NCI-H1694 treated with DMSO at 0.1 percent for 48 hours (cell line): ENCODE measurements around the gene ACOXL.
"Not testable (repeated sequence)": the region's sequence is repeated elsewhere in the genome, so short reads cannot be mapped to it uniquely, and the experiment has no call there.

ENCODE experiments used
- DNase-seq: peaks from one replicate; lab custom pipeline; 2025; lab: John Stamatoyannopoulos, UW

The ACOXL gene

DNA sequence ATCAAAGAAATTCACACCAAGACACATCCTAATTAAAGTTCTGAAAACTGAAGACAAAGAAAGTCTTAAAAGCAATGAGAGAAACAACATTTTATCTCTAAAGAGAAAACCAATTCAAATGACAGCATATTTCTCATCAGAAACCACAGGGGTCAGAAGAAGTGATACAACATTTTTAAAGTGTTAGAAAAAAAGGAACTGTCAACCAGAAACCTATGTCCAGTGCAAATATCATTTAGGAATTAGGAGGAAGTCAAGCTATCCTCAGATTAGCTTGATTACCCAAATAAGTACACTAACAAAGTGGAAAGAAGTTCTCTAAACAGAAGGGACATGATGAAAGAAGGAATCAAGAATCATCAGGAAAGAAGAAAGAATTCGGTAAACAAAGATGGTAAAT, 328.8 kb downstream of the ACOXL start:
- no peak for DNase-seq

DNA sequence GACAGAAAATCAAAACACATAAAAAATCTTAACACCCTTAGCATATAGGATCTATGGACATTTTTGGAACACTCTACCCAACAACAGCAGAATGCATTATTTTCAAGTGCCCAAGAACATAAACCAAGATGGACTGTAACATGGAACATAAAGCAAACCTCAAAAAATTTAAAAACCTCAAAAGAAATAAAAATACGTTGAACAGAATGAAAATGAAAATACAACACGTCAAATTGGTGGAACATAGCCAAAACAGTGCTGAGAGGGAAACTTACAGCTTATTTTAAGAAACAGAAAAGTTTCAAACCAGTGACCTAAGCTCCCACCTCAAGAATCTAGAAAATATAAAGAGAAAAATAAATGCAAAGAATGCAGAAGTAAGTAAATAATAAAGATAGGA, 330.0 kb downstream of the ACOXL start:
- DNase-seq, result no peak

DNA sequence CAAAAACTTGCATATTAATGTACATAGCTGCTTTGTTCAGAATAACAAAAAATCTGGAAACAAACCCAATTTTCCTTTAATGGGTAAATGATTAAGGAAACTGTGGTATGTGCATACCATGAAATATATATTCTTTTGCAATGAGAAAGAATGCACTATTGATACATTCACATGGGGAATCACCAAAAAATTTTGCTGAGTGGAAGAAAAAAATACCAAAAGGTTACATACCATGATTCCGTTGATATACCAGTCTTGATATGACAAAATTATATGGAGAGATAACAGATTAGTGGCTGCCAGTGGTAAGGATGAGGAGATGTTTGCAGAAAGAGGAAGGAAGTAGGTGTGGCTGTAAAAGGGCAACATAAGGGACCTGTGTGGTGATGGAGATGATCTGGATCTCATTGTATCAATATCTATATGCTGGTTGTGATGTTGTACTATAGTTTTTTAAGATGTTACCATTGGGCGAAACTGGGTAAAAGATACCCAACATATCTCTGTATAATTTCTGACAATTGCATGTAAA, 333.8 kb downstream of the ACOXL start:
- no peak for DNase-seq

DNA sequence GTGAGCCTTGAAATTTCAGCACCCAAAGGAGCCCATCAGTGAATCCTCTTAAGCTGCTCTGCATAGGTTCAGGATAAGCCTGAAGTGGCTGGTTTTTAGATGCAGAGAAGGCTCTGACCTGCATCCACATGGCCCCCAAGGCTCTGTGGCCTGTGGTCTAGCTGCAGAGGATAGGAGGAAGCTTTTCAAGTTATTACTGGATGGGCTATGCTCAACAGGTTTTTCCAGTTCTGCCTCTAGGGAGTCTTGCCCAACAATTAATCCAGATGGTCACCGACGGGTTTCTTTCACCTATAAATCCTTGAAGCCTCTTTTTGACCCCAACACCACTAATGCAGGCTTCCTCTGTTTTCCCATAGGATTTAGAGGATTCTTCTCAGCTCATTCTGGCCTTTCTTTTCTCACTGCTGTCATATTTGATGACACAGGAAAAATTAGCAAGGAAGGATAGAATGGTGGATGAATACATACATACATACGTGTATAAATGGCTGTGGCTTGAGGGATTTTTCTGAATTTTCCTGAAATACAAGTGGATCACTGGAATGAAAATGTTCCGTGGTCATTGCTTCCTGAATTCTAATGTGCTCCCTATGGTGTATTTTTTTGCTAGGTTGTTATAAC, 336.2 kb downstream of the ACOXL start:
- DNase-seq, result no peak

DNA sequence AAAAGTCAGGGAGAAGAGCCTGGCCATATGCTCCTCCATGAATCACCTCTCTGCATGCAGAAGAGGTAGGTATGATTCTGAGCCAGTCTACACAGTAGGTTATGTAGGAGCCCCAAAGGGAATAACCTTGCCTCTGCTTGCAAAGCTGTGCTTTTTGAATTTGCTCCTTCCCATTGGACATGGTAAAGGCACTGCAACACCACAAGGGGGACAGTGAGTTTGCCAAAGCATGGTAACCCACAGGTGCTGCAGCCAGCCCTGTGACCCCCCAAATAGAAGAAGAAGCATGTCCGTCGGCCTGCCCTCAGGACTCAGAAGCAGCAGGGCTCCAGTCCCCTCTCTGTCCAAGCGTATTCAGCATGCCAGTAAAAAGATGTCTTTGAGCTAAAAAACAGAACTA, 337.3 kb downstream of the ACOXL start:
- DNase-seq, result no peak

DNA sequence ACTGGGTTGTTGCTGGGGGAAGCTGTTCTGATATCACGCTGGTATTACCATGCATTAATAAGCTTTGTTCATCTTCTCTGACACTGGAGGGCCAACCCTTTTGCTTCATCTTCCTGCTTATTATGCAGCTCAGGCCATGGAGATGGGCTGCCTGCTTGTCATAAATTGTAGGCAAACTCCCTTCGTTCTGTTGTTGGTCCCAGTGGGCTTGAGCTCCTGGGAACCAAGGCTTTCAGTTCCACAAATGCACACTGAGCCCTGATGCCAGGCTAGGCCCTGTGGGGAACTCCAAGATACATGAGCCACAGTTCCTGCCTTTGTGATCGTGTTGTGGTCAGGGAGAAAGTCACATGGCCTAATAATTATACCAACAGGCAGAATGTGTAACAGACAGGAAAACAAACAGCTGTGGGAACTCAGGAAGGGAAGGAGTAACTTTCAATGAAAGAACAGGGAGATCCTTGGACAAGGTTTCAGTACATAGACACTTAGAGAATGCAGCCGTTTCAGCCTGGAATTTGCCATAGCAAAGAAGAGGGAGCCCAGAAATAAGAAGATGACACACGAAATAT, 339.3 kb downstream of the ACOXL start:
- no peak for DNase-seq

DNA sequence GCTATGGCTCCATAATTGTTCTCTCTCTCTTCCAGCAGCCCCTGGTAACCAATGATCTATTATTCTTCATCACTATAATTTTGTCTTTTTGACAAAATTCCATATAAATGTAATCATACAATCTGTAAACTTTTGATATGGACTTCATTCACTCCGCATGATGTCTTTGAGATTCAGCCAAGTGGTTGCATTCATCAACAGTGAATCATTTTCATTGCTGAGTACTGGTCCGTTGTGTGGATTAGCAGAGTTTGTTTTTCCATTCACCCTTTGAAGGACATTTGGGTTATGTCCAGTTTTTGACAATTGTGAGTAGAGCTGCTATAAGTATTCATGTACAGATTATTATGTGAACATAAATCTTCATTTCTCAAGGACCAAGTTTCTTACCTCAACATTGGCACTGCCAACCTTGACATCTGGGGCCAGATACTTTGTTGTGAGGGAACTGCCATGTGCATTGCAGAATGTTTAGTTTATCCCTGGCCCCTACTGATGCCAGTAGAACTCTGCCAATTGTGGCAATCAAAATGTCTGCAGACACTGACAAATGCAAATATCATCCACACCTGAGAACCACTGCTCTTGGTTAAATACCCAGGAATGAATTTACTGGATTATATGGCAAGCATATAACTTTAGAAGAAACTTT, 340.0 kb downstream of the ACOXL start:
- no peak for DNase-seq

DNA sequence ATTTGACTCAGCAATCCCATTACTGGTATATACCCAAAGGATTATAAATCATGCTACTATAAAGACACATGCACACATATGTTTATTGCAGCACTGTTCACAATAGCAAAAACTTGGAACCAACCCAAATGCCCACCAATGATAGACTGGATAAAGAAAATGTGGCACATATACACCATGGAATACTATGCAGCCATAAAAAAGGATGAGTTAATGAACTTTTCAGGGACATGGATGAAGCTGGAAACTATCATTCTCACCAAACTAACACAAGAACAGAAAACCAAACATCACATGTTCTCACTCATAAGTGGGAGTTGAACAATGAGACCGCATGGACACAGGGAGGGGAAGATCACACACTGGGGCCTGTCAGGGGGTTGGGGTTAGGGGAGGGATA, 350.3 kb downstream of the ACOXL start:
- not testable (repeated sequence) for DNase-seq

DNA sequence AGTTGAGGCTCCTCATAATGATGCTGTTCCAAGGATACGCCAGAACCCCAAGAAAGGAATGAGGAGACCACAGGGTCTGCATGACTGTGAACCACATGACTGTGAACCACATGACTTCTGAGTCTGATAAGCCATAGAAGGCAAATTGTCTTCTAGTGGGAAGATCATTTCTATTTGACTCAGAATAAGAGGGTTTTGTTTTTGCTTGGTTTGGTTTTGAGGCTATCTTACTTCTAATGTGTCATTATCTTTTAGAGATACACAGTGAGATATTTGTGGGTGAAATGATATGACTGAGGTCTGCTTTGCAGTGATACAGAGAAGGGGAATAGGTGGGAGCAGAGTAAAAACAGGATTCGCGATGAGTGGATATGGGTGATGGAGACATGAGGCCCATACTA, 359.4 kb downstream of the ACOXL start:
- no peak for DNase-seq

DNA sequence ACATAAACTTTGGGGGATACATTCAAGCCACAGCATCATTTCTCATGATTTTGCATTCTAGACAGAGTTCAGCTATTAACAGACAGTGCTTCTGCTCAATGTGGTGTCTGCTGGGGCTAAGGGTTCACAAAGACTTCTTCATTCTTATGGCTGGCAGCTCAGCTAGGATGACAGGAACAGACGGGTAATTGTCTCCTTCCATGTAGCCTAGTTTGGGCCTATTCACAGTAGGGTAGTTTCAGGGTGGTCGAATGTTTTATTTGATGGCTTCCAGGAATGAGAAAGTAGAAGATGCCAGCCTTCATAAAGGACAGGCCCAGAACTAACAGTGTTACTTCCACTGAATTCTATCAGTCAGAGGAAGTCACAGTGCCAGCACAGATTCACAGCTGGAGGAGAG, 362.3 kb downstream of the ACOXL start:
- DNase-seq, result no peak

DNA sequence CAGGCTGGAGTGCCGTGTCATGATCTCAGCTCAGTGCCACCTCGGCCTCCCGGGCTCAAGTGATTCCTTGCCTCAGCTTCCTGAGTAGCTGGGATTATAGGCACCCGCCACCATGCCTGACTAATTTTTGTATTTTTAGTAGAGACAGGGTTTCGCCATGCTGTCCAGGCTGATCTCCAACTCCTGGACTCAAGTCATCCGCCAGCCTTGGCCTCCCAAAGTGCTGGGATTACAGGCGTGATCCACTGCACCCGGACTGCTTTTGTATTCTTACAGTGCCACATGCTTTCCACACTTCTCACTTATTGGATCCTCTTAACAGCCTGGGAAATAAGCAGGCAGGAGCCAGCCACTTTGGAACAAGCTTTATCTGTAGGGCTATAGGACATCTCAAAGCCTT, 363.1 kb downstream of the ACOXL start:
- DNase-seq, result no peak

DNA sequence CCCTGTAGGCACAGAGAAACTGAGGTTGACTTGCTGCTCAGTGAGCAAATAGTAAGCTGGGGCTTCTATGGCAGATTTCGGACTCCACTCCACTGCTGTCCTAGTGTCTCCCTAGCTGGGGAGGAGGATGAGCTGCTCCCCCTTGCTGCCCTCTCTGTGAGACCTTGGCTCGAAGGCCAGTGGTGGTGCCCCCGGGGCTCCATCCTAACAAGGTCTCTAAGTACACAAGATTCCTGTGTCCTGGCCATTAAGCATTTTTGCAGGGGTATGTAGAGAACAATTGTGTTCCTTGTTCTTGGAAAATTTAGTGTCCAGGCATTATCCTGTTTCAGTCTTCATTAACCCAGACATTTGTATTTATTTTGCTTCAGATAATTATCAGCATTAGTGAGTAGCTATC, 367.0 kb downstream of the ACOXL start:
- DNase-seq, result no peak

DNA sequence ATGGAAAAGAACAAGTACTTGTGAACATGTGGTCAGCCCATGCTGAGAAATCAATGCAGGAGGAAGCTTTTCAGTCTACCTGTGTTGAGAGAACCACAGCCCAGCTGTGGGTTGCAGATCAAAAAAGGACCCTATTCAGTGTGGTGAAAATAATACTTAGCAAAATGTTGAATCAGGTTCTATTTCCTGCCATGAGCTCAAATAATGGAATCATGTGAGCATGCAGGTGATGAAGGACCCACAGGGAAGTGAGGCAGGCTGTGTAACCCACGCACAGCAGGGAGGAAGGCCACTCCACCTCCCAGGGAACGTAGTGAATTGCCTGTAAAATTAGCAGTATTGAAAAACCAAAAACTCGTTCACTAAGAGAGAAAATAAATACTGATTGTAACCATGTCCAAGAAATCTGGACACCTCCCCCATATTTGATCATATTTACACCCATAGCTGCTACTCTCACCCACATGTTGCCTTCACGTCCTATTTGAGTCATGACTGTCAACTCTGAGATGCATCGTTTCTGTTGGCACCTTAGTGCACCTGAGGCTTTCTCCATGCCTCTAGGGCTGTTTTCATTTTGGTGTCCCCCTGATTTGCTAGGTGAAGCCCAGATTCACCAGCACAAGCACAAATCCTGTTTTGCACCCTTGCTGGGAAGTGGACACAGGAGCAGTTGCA, 367.9 kb downstream of the ACOXL start:
- no peak for DNase-seq

DNA sequence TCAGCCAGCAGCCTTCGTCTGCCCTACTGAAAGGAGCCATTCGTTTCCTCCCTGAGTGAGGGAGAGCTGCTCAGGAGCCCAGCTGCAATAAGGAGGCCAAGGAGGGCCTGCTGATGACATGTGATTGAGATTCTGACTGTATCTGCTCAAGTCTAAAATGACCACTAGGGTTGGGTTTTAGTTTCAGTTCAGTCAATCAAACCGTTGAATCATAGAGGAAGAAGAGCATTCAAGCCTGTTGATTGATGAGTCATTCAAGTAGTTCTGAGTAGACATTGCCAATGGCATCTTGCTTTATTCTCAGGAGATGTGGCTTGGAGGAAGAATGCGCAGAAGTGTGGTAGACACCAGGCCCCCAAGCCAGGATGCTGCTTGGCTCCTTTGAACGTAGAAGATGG, 368.4 kb downstream of the ACOXL start:
- DNase-seq, result no peak

DNA sequence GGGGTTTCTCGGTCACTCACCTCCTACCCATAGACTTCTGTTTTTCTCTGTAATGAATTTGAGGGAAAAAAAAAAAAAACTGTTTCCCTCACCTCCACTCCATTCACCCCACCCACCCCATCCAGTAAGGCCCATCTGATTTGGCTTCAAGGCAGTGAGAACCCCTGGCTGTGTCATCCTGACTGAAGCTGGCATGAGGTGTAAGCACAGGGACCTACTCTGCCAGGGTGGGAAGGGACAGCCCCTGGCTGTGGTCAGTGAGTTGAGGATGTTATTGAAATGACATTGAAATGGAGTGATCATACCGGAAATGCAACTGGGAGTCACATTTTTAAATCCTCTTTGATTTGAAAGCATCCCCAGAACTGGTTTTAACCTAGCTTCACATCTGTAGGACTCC, 369.2 kb downstream of the ACOXL start:
- DNase-seq, result no peak

DNA sequence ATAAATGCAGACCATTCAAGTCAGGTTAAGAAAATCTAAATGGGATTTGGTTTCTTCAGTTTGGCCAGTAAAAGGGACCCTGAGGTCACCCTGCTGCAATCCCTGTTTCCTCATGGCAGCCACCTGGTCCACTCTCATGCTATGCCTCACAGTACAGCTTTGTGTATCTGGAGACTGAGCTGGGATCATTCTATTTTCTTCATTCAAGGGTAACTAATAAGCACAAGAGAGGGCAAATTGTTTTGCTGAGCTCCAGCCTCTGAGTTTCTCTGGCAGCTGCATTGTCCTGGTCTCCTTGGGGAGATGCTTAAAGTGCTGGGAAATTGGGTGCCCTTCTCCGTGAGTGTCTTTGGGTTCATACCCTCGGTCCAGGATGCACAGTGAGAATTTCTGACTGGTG, 369.8 kb downstream of the ACOXL start:
- DNase-seq, result no peak

DNA sequence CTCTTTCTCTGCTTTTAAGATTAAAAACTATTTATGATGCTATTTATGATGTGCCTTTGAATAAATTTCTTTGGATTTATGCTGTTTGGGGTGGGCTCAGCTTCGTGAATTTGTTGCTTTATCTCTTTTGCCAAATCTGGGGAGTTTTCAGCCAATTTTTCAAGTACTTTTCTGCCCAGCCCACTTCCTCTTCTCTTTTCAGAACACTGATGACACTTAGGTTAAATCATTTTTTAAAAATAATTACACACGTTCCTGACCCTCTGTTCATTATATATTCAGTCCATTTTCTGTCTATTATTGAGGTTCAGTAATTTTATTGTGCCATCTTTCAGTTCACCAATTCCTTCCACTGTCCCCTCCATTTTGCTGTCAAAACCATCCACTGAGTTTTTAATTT, 373.6 kb downstream of the ACOXL start:
- DNase-seq, result no peak

DNA sequence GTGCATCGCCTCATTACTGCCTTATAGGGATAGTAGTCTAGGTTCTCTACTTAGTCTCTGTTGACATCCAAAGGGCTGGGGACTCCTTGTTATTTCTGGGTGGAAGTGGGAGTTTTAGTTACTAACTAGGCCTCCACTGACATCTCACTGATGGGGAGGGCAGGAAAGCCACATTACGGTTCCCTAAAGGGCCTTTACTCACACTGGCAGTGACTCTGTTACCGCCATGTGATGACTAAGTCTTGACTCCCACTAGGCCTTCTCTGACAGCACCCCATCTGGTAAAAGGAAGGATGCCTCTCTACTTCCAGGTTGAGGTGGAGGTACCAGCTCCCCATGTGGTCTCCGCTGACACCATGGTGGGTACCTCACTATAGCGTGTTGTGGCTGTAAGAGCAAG, 374.3 kb downstream of the ACOXL start:
- DNase-seq, result no peak

DNA sequence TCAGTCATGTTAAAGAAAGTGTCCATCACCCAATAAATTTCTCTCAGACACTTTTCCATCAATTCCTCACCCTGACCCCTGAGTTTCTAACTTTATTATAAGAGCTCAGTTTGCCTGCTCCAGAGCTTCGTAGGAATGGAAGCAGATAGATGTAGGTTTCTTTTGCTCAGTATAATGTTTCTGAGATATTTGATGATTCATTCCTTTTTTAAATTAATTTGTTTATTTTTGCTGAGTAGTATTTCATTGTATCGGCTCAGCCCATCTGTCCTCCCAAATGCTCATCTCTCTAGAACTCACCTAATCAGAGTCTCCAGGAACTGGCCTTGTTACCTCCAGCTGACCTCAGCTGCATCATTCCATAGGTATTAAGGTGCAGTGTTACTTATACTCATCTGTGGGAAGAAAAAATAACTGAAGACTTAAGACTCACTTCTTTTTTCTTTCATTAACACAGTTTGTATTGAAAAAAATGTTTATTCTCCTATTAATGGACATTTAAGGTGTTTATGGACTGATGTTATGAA, 376.4 kb downstream of the ACOXL start:
- no peak for DNase-seq

DNA sequence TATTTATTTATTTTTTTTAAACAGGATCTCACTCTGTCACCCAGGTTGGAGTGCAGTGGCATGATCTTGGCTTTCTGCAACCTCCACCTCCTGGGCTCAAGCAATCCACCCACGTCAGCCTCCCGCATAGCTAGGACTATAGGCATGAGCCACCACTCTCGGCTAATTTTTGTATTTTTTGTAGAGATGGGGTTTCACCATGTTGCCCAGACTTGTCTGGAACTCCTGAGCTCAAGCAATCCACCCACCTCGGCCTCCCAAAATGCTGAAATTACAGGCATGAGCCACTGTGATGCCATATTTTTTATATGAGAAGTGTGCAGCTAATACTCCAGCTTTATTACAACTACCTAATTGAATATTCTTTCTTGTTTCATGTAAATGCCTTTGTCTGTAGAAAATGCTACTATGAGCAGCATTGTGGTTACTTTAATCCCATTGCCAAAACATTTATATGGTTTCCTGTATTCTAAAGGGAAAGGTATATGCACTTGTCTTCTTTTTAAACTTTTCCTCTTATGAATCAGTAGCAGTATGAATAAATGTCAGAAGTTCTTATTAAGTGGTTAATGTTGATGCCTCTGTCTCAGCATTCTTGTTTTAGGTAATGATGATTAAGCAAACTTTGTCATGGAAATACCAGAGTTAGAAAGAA, 378.9 kb downstream of the ACOXL start:
- no peak for DNase-seq

DNA sequence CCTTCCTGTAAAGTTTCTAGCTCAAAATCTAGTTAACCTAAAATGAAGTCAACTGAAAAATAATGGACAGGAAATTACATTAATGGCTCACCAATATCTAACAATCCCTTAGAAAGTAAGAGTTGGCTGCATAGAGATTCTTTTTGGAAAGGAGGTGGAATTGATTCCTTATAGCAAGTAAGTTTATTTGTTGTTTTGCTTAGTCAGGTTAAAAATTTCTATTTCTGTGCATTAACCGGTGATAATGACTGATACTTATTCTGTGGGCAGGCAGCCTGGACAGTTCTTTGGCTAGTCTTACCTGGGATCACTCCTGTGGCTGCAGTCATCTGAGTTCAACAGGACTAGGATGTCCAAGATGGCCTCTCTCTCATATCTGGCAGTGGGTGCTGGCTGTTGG, 381.5 kb downstream of the ACOXL start:
- no peak for DNase-seq

DNA sequence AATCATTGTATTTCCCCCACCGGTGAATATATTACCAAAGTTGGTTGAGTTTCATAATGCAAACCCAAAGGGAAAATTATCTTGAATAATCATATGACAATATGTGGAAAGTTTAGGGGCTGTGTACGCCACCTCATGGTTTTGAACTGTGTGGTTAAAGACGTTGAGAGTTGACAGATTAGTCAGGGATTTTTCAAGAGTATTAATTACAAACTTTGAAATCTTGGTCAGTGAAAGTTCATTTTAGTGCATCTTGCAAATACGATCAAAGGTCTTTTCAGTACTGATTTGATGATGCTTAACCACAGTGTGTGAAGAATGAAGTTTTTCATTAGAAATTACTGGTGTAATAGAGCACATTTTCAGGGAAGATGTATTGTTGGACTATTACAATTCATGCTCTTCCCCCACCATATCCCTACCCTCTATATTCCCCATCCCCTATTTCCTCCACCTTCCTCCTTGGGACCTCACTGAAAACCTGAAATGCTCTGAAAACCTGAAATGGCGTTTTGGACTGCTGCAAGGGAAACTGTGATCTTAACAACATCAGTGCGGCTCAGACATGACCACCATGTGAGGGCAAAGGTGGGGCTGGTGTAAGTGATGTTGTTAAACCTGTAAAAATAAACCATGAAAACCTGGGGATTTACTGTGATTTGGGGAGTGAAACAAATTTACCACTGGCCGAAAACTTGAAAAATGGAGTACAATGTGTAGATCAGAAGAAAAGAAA, 383.8 kb downstream of the ACOXL start:
- no peak for DNase-seq
